GM19463 (cell line): ENCODE data around the gene SMOC1.

ENCODE experiments used
- ATAC-seq: cut with Tn5 transposase; IDR thresholded peaks from one replicate; pipeline ENCODE4 v1.9.1; 2021; ENCODE audit warnings: mild to moderate bottlenecking, moderate library complexity; ENCODE audit not compliant: unreplicated experiment

SMOC1 gene

GRCh38 chr14:69973846-69974245, 94.6 kb downstream of the SMOC1 start:
- no peak for ATAC-seq

GRCh38 chr14:69979882-69980281, 100.7 kb downstream of the SMOC1 start:
- ATAC-seq, result no peak

GRCh38 chr14:69980457-69981425, 101.5 kb downstream of the SMOC1 start:
- no peak for ATAC-seq

GRCh38 chr14:69982220-69982839, 103.1 kb downstream of the SMOC1 start:
- no peak for ATAC-seq

GRCh38 chr14:69982886-69983285, 103.7 kb downstream of the SMOC1 start:
- ATAC-seq, result no peak

- ATAC-seq, result no peak
Observed at GRCh38 chr14:69983317-69983716, 104.1 kb downstream of the SMOC1 start.

GRCh38 chr14:69985463-69985862, 106.2 kb downstream of the SMOC1 start:
- ATAC-seq, result no peak

GRCh38 chr14:69986336-69986735, 107.1 kb downstream of the SMOC1 start:
- no peak for ATAC-seq

GRCh38 chr14:69987406-69988121, 108.3 kb downstream of the SMOC1 start:
- no peak for ATAC-seq

- ATAC-seq, result no peak
Observed at GRCh38 chr14:69988979-69989378, 109.8 kb downstream of the SMOC1 start.

- no peak for ATAC-seq
Observed at GRCh38 chr14:69989622-69990021, 110.4 kb downstream of the SMOC1 start.

- ATAC-seq, result no peak
Observed at GRCh38 chr14:69990323-69990722, 111.1 kb downstream of the SMOC1 start.

GRCh38 chr14:69991422-69991821, 112.2 kb downstream of the SMOC1 start:
- ATAC-seq, result no peak

GRCh38 chr14:69992564-69992963, 113.3 kb downstream of the SMOC1 start:
- no peak for ATAC-seq

GRCh38 chr14:69993326-69993725, 114.1 kb downstream of the SMOC1 start:
- ATAC-seq, result no peak

- ATAC-seq, result no peak
Observed at GRCh38 chr14:69994002-69994401, 114.8 kb downstream of the SMOC1 start.

- no peak for ATAC-seq
Observed at GRCh38 chr14:69996216-69996615, 117.0 kb downstream of the SMOC1 start.

GRCh38 chr14:69997849-69998248, 118.6 kb downstream of the SMOC1 start:
- ATAC-seq, result no peak

GRCh38 chr14:69999261-69999674, 120.1 kb downstream of the SMOC1 start:
- no peak for ATAC-seq

GRCh38 chr14:70000601-70001000, 121.4 kb downstream of the SMOC1 start:
- no peak for ATAC-seq

GRCh38 chr14:70002589-70003346, 123.6 kb downstream of the SMOC1 start:
- no peak for ATAC-seq
